Spinal cord (tissue), 10 donors: Measurements from ENCODE around the gene EGLN3. TPM values are rescaled to one million over a fixed set of nuclear protein-coding genes. Genes with fewer than 3 reads are reported as not detected.
A peak's percentile ranks its signal among the peaks of the same experiment; 100 is the strongest.

Source experiments
- DNase-seq, 6 donors: peaks; one replicate each; pipeline versions ENCODE4 v3.0.0 to v3.0.0-alpha.2; 2013 to 2015; ENCODE audit warnings: low spot score in 6 of 6, low read depth in 4 of 6
- H3K27ac ChIP-seq: one replicate; pipeline ENCODE4 v1.5.1; 2013; ENCODE audit warnings: low read depth, low read length, control low read depth
- H3K27me3 ChIP-seq: one replicate; pipeline ENCODE4 v1.6.1; 2013; ENCODE audit warnings: low read length; ENCODE audit not compliant: control insufficient read depth, insufficient read depth
- H3K36me3 ChIP-seq: one replicate; pipeline ENCODE4 v1.6.1; 2013; ENCODE audit warnings: low read length; ENCODE audit not compliant: control insufficient read depth, insufficient read depth
- H3K4me1 ChIP-seq: one replicate; pipeline ENCODE4 v1.6.1; 2013; ENCODE audit warnings: low read length; ENCODE audit not compliant: control insufficient read depth, insufficient read depth
- H3K4me3 ChIP-seq: one replicate; pipeline ENCODE4 v1.5.1; 2013; ENCODE audit warnings: low read depth, low read length, control low read depth
- H3K9me3 ChIP-seq: one replicate; pipeline ENCODE4 v1.6.1; 2013; ENCODE audit warnings: low read length; ENCODE audit not compliant: control insufficient read depth, insufficient read depth
- WGBS: methylation state at CpG from one replicate; pipeline ENCODE4 v1.1.5; 2013; ENCODE audit warnings: missing lambda C conversion rate; ENCODE audit not compliant: insufficient coverage; 5-methylcytosine and 5-hydroxymethylcytosine counted together
- polyA plus RNA-seq, 2 donors: library from polyadenylated mRNA; unstranded; fragments of 120-200 nt; gene quantifications; one replicate each; pipeline ENCODE4 v1.2.1, GENCODE V29; 2013; ENCODE audit not compliant: insufficient read length in 2 of 2
- total RNA-seq, 2 donors: library from RNA; depleted of rRNA in 1 of 2; stranded (reverse); fragments of 120-200 nt in 1 of 2; fragments of >200 nt in 1 of 2; gene quantifications; one replicate each; pipeline versions ENCODE4 v1.2.3 to v1.2.4, GENCODE V29; 2013 to 2014
- donor health status: healthy.

The EGLN3 gene
- total and polyA plus RNA-seq, 4 donors: 25.1 to 49.9 (median 42.2) TPM

DNA sequence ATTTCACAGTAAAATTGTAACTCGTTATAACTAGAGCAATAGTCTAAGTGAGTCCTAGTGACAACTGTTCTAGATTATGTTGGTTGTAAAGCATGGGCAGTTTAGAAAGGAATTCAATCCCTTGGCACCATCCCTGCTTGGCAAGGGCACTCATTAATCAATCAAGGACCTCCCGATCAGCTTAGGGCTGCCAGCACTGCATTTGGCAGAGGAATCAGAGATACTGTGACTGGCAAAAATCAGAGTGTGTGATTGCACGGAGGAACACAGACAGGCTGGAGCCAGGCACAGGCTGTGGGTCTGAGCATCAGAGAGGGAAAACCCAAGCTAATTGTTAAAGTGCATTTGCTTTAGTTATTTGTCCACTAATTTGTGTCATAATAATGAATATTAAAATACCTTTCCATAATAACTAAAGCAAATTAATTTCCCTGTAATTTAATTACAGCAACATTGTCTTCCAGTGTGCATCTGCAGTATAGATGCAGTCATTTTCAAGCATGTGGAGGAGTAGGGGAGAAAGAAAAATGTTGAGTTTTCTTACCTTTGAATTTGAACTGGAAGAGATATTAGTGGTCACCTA lies 3.2 kb upstream of the EGLN3 start:
- peaks cover 29% of the 10 kb centered on the region for H3K27me3 ChIP-seq
- H3K9me3 ChIP-seq: no peaks in the 10 kb centered on the region
- no peak overlapping the region for H3K27ac ChIP-seq
- H3K36me3 ChIP-seq: no peaks in the 10 kb centered on the region
- H3K4me1 ChIP-seq: peaks cover 13% of the 10 kb centered on the region
- DNase-seq: peak in 2 of 6 donors; percentile 65 to 86
- no peak overlapping the region for H3K4me3 ChIP-seq
- 22% methylated on average over 1 of the region's 3 CpGs for WGBS

GRCh38 chr14:33952541-33952940 lies 1.7 kb upstream of the EGLN3 start:
- Histone ChIP-seq H3K27me3 (peaks cover 31% of the 10 kb centered on the region), H3K4me1 (peaks cover 13% of the 10 kb centered on the region), H3K4me3 (no peak overlapping the region), H3K27ac (no peak overlapping the region), H3K36me3 (no peaks in the 10 kb centered on the region), H3K9me3 (no peaks in the 10 kb centered on the region)
- no peak for DNase-seq
- WGBS: 87% methylated on average over 1 of the region's 1 CpG

GRCh38 chr14:33951183-33951840 lies 438 bp upstream of the EGLN3 start:
- H3K4me1 ChIP-seq: peaks cover 13% of the 10 kb centered on the region
- no peaks in the 10 kb centered on the region for H3K9me3 ChIP-seq
- no peak for DNase-seq
- peaks cover 31% of the 10 kb centered on the region for H3K27me3 ChIP-seq
- WGBS: 20% methylated on average over 3 of the region's 11 CpGs
- H3K27ac ChIP-seq: peak overlapping the region; percentile 16
- no peaks in the 10 kb centered on the region for H3K36me3 ChIP-seq
- peak overlapping the region; percentile 76 for H3K4me3 ChIP-seq

GRCh38 chr14:33949411-33949893 lies 1.4 kb downstream of the EGLN3 start:
- H3K27me3 ChIP-seq: peaks cover 31% of the 10 kb centered on the region
- H3K4me3 ChIP-seq: peak overlapping the region; percentile 76
- H3K27ac ChIP-seq: no peak overlapping the region
- 20% methylated on average over 9 of the region's 9 CpGs for WGBS
- no peaks in the 10 kb centered on the region for H3K9me3 ChIP-seq
- no peaks in the 10 kb centered on the region for H3K36me3 ChIP-seq
- no peak for DNase-seq
- H3K4me1 ChIP-seq: peaks cover 20% of the 10 kb centered on the region

DNA sequence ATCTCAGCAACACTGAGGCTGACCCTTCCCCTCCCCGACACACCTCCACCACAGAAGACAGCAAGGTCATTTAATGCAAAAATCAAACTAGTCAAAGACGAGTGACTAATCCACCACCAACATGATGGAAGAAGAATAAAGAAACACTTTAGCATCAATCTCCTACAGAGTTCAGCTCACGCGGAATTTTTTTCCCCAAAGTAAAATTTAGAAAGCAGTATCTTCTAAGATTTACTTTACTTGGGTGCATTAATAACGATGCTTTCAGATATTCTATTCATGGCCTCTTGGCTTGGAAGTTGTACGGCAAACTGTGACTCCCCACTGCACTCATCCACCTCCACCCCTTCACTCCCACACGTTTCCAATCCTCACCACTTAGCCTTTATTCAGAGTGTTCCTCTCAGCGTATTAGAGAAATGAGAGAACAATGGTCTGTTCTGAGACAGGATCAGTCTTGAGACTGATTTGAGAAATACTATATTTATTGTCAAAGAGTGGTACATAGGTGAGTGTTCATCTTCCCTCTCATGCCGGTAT lies 1.9 kb downstream of the EGLN3 start:
- no peak for DNase-seq
- Histone ChIP-seq H3K27me3 (peaks cover 29% of the 10 kb centered on the region), H3K9me3 (no peaks in the 10 kb centered on the region), H3K4me1 (peaks cover 17% of the 10 kb centered on the region), H3K4me3 (peak overlapping the region; percentile 76), H3K27ac (no peak overlapping the region), H3K36me3 (no peaks in the 10 kb centered on the region)
- 0% methylated on average over 1 of the region's 9 CpGs for WGBS

DNA sequence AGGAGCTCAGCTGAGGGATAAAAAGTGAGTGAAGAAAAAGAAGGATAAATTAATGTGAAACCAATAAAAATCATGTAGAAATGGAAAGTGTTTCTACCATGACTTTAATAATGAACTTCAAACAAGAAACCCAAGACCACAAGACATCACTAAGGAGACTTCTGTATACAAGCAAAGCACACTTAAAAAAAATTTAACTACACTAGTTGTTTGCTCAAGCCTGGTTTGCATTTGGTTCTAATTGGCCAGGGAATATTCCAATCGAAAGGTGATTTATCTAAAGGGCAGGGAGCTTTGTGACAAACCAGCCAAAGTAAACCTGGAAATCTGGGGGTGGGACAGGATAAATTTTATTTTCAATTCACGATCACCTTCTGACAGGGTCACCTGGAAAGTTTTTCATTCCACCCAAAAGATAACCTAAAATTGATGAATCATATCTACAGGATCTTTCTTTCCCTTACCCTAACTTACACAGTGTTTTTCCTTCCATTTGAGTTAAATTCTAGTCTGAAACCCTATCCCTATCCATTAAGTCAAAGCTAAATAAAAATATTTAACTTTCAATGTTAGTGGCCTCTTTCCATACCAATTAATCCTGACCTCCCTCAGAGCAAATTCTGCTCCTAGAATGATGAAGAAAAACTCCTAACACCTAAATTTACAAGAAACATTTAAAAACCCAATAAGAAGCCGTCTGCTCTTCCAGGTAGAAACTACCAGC lies 2.6 kb downstream of the EGLN3 start:
- WGBS: 100% methylated on average over 2 of the region's 3 CpGs
- no peak overlapping the region for H3K27ac ChIP-seq
- no peaks in the 10 kb centered on the region for H3K9me3 ChIP-seq
- no peaks in the 10 kb centered on the region for H3K36me3 ChIP-seq
- peaks cover 17% of the 10 kb centered on the region for H3K4me1 ChIP-seq
- H3K27me3 ChIP-seq: peaks cover 29% of the 10 kb centered on the region
- peak overlapping the region; percentile 76 for H3K4me3 ChIP-seq
- no peak for DNase-seq

DNA sequence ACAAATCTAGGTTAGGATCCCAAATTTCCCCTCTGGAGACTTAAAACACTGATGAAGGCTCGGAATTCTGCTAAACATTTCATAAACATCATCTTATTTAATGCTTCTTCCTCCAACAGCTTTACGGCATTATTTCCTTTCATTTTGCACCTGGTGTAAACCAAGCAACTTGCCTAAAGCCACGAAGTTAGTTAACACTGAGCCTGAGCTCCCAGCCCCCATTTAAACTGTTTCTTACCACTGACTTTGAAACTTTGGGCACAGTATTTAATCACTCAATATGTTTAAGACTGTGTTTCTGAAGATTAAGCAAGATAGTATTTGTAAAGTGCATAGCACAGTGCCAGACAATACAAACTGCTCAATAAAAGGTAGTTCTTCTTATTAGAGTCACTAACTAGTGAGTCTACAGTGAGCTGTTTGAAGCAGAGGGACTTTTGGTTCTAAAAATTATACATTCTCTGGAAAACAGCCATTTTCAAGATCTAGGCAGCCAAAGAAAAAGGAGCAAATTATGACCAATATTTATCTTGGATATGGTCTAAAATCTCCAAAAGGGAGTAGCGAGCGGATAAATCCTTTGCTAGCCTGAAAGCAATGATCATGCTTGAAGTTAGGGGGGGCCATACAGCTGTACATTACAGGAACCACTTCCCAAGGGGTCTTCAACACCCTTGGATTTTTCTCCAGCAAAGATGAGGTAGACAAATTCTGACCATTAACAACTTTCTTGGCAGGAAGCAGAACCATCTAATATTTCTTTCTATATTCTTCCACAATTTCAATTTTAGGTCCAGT lies 4.0 kb downstream of the EGLN3 start:
- no peak for DNase-seq
- no peak overlapping the region for H3K27ac ChIP-seq
- no peaks in the 10 kb centered on the region for H3K36me3 ChIP-seq
- H3K9me3 ChIP-seq: no peaks in the 10 kb centered on the region
- H3K4me3 ChIP-seq: no peak overlapping the region
- peaks cover 17% of the 10 kb centered on the region for H3K4me1 ChIP-seq
- H3K27me3 ChIP-seq: peaks cover 22% of the 10 kb centered on the region
- WGBS: 86% methylated on average over 2 of the region's 5 CpGs

GRCh38 chr14:33945210-33946088 lies 5.4 kb downstream of the EGLN3 start:
- Histone ChIP-seq H3K36me3 (no peaks in the 10 kb centered on the region), H3K27ac (no peak overlapping the region), H3K4me3 (no peak overlapping the region), H3K4me1 (peaks cover 8% of the 10 kb centered on the region), H3K27me3 (peaks cover 15% of the 10 kb centered on the region), H3K9me3 (no peaks in the 10 kb centered on the region)
- DNase-seq: no peak
- WGBS: 68% methylated on average over 4 of the region's 4 CpGs
